Measurements from ENCODE around the gene OPRPN.

The OPRPN gene

GRCh38 chr4:70397580-70397979, at the start of gene OPRPN:
OPRPN (plus strand) TSS chr4:70397940; CDS start chr4:70399286, 1,346 bp downstream.
- no peak for TF ChIP-seq CTCF (conservative IDR thresholded peaks at IDR 0.05; ENCODE audit: control insufficient read depth, insufficient read depth, low read depth, low read length)
- H3K4me3 ChIP-seq (ENCODE audit: control insufficient read depth, low read depth, low read length): no peak within 1 kb of the TSS
- DNase-seq (ENCODE audit: low read depth): no peak

GRCh38 chr4:70356185-70356584, 41.6 kb upstream of the OPRPN start:
- no peak for DNase-seq (ENCODE audit: low read depth)
- no peak for TF ChIP-seq CTCF (conservative IDR thresholded peaks at IDR 0.05; ENCODE audit: control insufficient read depth, insufficient read depth, low read depth, low read length)
- no peak overlapping the region for H3K4me3 ChIP-seq (ENCODE audit: control insufficient read depth, low read depth, low read length)

- H3K4me3 ChIP-seq (ENCODE audit: control insufficient read depth, low read depth, low read length): no peak overlapping the region
- DNase-seq (ENCODE audit: low read depth): no peak
- TF ChIP-seq CTCF (conservative IDR thresholded peaks at IDR 0.05; ENCODE audit: control insufficient read depth, insufficient read depth, low read depth, low read length): no peak
Observed at GRCh38 chr4:70359115-70359661, 38.6 kb upstream of the OPRPN start.

- no peak within 1 kb of the TSS for H3K4me3 ChIP-seq (ENCODE audit: control insufficient read depth, low read depth, low read length)
- DNase-seq (ENCODE audit: low read depth): no peak
- no peak for TF ChIP-seq CTCF (conservative IDR thresholded peaks at IDR 0.05; ENCODE audit: control insufficient read depth, insufficient read depth, low read depth, low read length)
Observed at GRCh38 chr4:70360460-70360859, 37.3 kb upstream of the OPRPN start, which contains the start of gene SMR3A. SMR3A (plus strand) TSS chr4:70360760; CDS start chr4:70362116, 1,356 bp downstream.

- no peak for DNase-seq (ENCODE audit: low read depth)
Observed at GRCh38 chr4:70364002-70364401, 33.7 kb upstream of the OPRPN start.

GRCh38 chr4:70365479-70365878, 32.3 kb upstream of the OPRPN start:
- no peak for TF ChIP-seq CTCF (conservative IDR thresholded peaks at IDR 0.05; ENCODE audit: control insufficient read depth, insufficient read depth, low read depth, low read length)
- DNase-seq (ENCODE audit: low read depth): no peak
- no peak overlapping the region for H3K4me3 ChIP-seq (ENCODE audit: control insufficient read depth, low read depth, low read length)

More at GRCh38 chr4:70364002-70364401, 33.7 kb upstream of the OPRPN start:
- no peak overlapping the region for H3K4me3 ChIP-seq (ENCODE audit: control insufficient read depth, low read depth, low read length)
- TF ChIP-seq CTCF (conservative IDR thresholded peaks at IDR 0.05; ENCODE audit: control insufficient read depth, insufficient read depth, low read depth, low read length): no peak

GRCh38 chr4:70367813-70368212, 29.9 kb upstream of the OPRPN start:
- DNase-seq (ENCODE audit: low read depth): no peak
- no peak overlapping the region for H3K4me3 ChIP-seq (ENCODE audit: control insufficient read depth, low read depth, low read length)
- TF ChIP-seq CTCF (conservative IDR thresholded peaks at IDR 0.05; ENCODE audit: control insufficient read depth, insufficient read depth, low read depth, low read length): no peak

All from fibroblast of mammary gland (primary cell).